K562 (cell line): Measurements from ENCODE around the gene TTC13. TPM values are rescaled to one million over a fixed set of nuclear protein-coding genes. Genes with fewer than 3 reads are reported as not detected.

Source experiments
- REST ChIP-seq, 2 experiments: fragments of 450-650 bp; formaldehyde crosslinking in 1 of 2; IDR thresholded peaks; 2 replicates each; pipeline versions ENCODE4 v1.4.0 to v1.6.1; 2014 to 2020; ENCODE audit warnings: mild to moderate bottlenecking in 2 of 2, borderline replicate concordance in 1 of 2, low read depth in 1 of 2
- polyA plus RNA-seq, 8 experiments: library from polyadenylated mRNA; depleted of rRNA in 4 of 8; stranded (reverse) in 5 of 8; unstranded in 3 of 8; fragments of >200 nt; fragmentation: Nextera tagmentation in 2 of 8; fragmentation: Illumina TruSeq in 1 of 8; extraction: Ambion mirVana in 2 of 8; extraction: Trizol in 1 of 8; gene quantifications; 2 replicates each; pipeline versions ENCODE4 v1.2.1 to v1.2.3, GENCODE V29; 2011 to 2014; ENCODE audit warnings: inconsistent platforms in 1 of 8, missing spikeins in 1 of 8
- total RNA-seq, 7 experiments: library from RNA; depleted of rRNA in 6 of 7; stranded (reverse); fragments of >200 nt in 6 of 7; fragmentation: Illumina TruSeq in 2 of 7; extraction: Trizol in 2 of 7; gene quantifications; 2 replicates each; pipeline versions ENCODE4 v1.2.1 to v1.2.3, GENCODE V29; 2011 to 2021; ENCODE audit warnings: low replicate concordance in 1 of 7

Gene TTC13
- total and polyA plus RNA-seq, 9 of the 15 experiments (the other 6 are each of a cell fraction or from before 2014, with no cell fraction given): 1.7 to 13.8 (median 9.6) TPM

GRCh38 chr1:230861489-230861888 lies 117.2 kb downstream of the TTC13 start (continued):
- TF ChIP-seq REST (IDR thresholded peaks at IDR 0.05; ENCODE audit: borderline replicate concordance) (peak; percentile 64), REST (CRISPR knock-in tag; IDR thresholded peaks at IDR 0.05; ENCODE audit: low read depth) (no peak)
